H9 (cell line): Measurements from ENCODE around the gene ADAT1. TPM values are rescaled to one million over a fixed set of nuclear protein-coding genes. Genes with fewer than 3 reads are reported as not detected.
A peak's percentile ranks its signal among the peaks of the same experiment; 100 is the strongest.

ENCODE experiments used
- DNase-seq: peaks from one replicate; pipeline ENCODE4 v3.0.0-alpha.2; 2017
- H2AFZ ChIP-seq: one replicate; pipeline ENCODE4 v1.6.1; 2013; ENCODE audit warnings: mild to moderate bottlenecking, low read length, control low read depth, moderate library complexity
- H2AK5ac ChIP-seq: 2 replicates; pipeline ENCODE4 v1.6.1; 2013; ENCODE audit warnings: low read length, control low read depth, mixed read lengths; ENCODE audit not compliant: insufficient read length
- H2BK120ac ChIP-seq: one replicate; pipeline ENCODE4 v1.6.1; 2013; ENCODE audit warnings: low read depth, mild to moderate bottlenecking, low read length, control low read depth, inconsistent platforms; ENCODE audit not compliant: poor library complexity, severe bottlenecking
- H2BK12ac ChIP-seq: 2 replicates; pipeline ENCODE4 v1.6.1; 2013; ENCODE audit warnings: low read length, control low read depth, mixed read lengths, low read depth; ENCODE audit not compliant: insufficient read length
- H2BK15ac ChIP-seq: 2 replicates; pipeline ENCODE4 v1.6.1; 2013; ENCODE audit warnings: low read depth, low read length, control low read depth
- H2BK20ac ChIP-seq: one replicate; pipeline ENCODE4 v1.6.1; 2013; ENCODE audit warnings: low read depth, mild to moderate bottlenecking, low read length, control low read depth, inconsistent platforms; ENCODE audit not compliant: poor library complexity, severe bottlenecking
- H2BK5ac ChIP-seq: 2 replicates; pipeline ENCODE4 v1.6.1; 2013; ENCODE audit warnings: low read length, control low read depth, mixed read lengths; ENCODE audit not compliant: insufficient read length
- H3K14ac ChIP-seq: 2 replicates; pipeline ENCODE4 v1.6.1; 2013; ENCODE audit warnings: low read length, control low read depth; ENCODE audit not compliant: insufficient read depth
- H3K18ac ChIP-seq: 2 replicates; pipeline ENCODE4 v1.6.1; 2013; ENCODE audit warnings: low read depth, mild to moderate bottlenecking, mixed read lengths, low read length, control low read depth; ENCODE audit not compliant: insufficient read length
- H3K23ac ChIP-seq: 2 replicates; pipeline ENCODE4 v1.6.1; 2013; ENCODE audit warnings: low read length, control low read depth, mixed read lengths, low read depth; ENCODE audit not compliant: insufficient read length
- H3K23me2 ChIP-seq: 2 replicates; pipeline ENCODE4 v1.6.1; 2013; ENCODE audit warnings: low read depth, mild to moderate bottlenecking, mixed read lengths, low read length, control low read depth; ENCODE audit not compliant: insufficient read length, poor library complexity, severe bottlenecking
- H3K27ac ChIP-seq: 2 replicates; pipeline ENCODE4 v1.5.1; 2013; ENCODE audit warnings: low read length, control low read depth, mixed read lengths, low read depth; ENCODE audit not compliant: insufficient read length
- H3K27me3 ChIP-seq: 2 replicates; pipeline ENCODE4 v1.6.1; 2013; ENCODE audit warnings: low read length, control low read depth, inconsistent platforms; ENCODE audit not compliant: insufficient read depth
- H3K4ac ChIP-seq: 2 replicates; pipeline ENCODE4 v1.6.1; 2013; ENCODE audit warnings: low read depth, mild to moderate bottlenecking, control low read depth, inconsistent platforms, low read length, moderate library complexity
- H3K4me1 ChIP-seq: 2 replicates; pipeline ENCODE4 v1.6.1; 2013; ENCODE audit warnings: low read length, control low read depth, inconsistent platforms; ENCODE audit not compliant: insufficient read depth
- H3K4me2 ChIP-seq: 2 replicates; pipeline ENCODE4 v1.6.1; 2013; ENCODE audit warnings: low read length, control low read depth, mixed read lengths; ENCODE audit not compliant: insufficient read length, insufficient read depth
- H3K56ac ChIP-seq: 2 replicates; pipeline ENCODE4 v1.6.1; 2013; ENCODE audit warnings: low read depth, mild to moderate bottlenecking, mixed read lengths, low read length, control low read depth; ENCODE audit not compliant: insufficient read length
- H3K79me1 ChIP-seq: 2 replicates; pipeline ENCODE4 v1.6.1; 2013; ENCODE audit warnings: low read depth, mild to moderate bottlenecking, moderate library complexity, low read length, control low read depth, inconsistent platforms; ENCODE audit not compliant: insufficient read depth, poor library complexity, severe bottlenecking
- H3K79me2 ChIP-seq: 2 replicates; pipeline ENCODE4 v1.6.1; 2013; ENCODE audit warnings: low read length, control low read depth, inconsistent platforms; ENCODE audit not compliant: insufficient read depth
- H3K9ac ChIP-seq: 2 replicates; pipeline ENCODE4 v1.6.1; 2013; ENCODE audit warnings: low read length, control low read depth, mixed read lengths; ENCODE audit not compliant: insufficient read length; ENCODE audit errors: extremely low read depth
- H3K9me3 ChIP-seq: one replicate; pipeline ENCODE4 v1.6.1; 2013; ENCODE audit warnings: low read depth, low read length, inconsistent platforms; ENCODE audit not compliant: control insufficient read depth
- H3T11ph ChIP-seq: one replicate; pipeline ENCODE4 v1.6.1; 2013; ENCODE audit warnings: mild to moderate bottlenecking, low read length, control low read depth, inconsistent platforms
- H4K20me1 ChIP-seq: one replicate; pipeline ENCODE4 v1.6.1; 2013; ENCODE audit not compliant: control insufficient read depth, insufficient read length, insufficient read depth
- H4K5ac ChIP-seq: 2 replicates; pipeline ENCODE4 v1.6.1; 2013; ENCODE audit warnings: low read depth, mild to moderate bottlenecking, mixed read lengths, low read length, control low read depth; ENCODE audit not compliant: insufficient read length
- H4K8ac ChIP-seq: replicated peaks from 2 replicates; pipeline ENCODE4 v1.6.1; 2013; ENCODE audit warnings: low read length, control low read depth, mixed read lengths, low read depth; ENCODE audit not compliant: insufficient read length
- H4K91ac ChIP-seq: 2 replicates; pipeline ENCODE4 v1.6.1; 2013; ENCODE audit warnings: low read depth, mild to moderate bottlenecking, moderate library complexity, mixed read lengths, low read length, control low read depth; ENCODE audit not compliant: insufficient read length
- H3K27ac Mint-ChIP-seq, 3 experiments: 2 replicates in 2 of 3; 3 replicates in 1 of 3; pipeline ENCODE4 v1.8.0; 2020 to 2021; ENCODE audit warnings: mixed read lengths in 3 of 3, mild to moderate bottlenecking in 1 of 3, moderate library complexity in 1 of 3
- H3K27me3 Mint-ChIP-seq: 2 replicates; pipeline ENCODE4 v1.8.0; 2021; ENCODE audit warnings: low read depth, mild to moderate bottlenecking, moderate library complexity, mixed read lengths
- H3K36me3 Mint-ChIP-seq, 3 experiments: 2 replicates in 2 of 3; 3 replicates in 1 of 3; pipeline ENCODE4 v1.8.0; 2020 to 2021; ENCODE audit warnings: low read depth in 3 of 3, mixed read lengths in 3 of 3; ENCODE audit not compliant: insufficient read depth in 1 of 3
- H3K4me1 Mint-ChIP-seq, 2 experiments: 2 replicates each; pipeline ENCODE4 v1.8.0; 2020; ENCODE audit warnings: mixed read lengths in 2 of 2
- H3K4me3 Mint-ChIP-seq, 2 experiments: 2 replicates in 1 of 2; 3 replicates in 1 of 2; pipeline ENCODE4 v1.8.0; 2020 to 2021; ENCODE audit warnings: mild to moderate bottlenecking in 2 of 2, mixed read lengths in 2 of 2, moderate library complexity in 1 of 2
- H3K9me3 Mint-ChIP-seq, 2 experiments: 2 replicates in 1 of 2; 3 replicates in 1 of 2; pipeline ENCODE4 v1.8.0; 2020; ENCODE audit warnings: mild to moderate bottlenecking in 2 of 2, mixed read lengths in 2 of 2, moderate library complexity in 1 of 2
- WGBS: extraction: QIAGEN DNeasy Blood & Tissue Kit; methylation state at CpG from one replicate; pipeline ENCODE4 v1.1.7; 2013; ENCODE audit warnings: missing lambda C conversion rate, low lambda C conversion rate, mixed read lengths; ENCODE audit not compliant: insufficient read length; ENCODE audit errors: extremely low coverage; 5-methylcytosine and 5-hydroxymethylcytosine counted together
- total RNA-seq: library from RNA; stranded (reverse); gene quantifications from 2 replicates; pipeline ENCODE4 v1.2.1, GENCODE V29; 2021
- TF ChIP-seq, protein P1 (sequence below): fragments of 200-600 bp; sonication (generic); conservative IDR thresholded peaks from 3 replicates; pipeline ENCODE4 v1.8.0; 2021; ENCODE audit warnings: antibody characterized with exemption, mild to moderate bottlenecking

Gene ADAT1
- total RNA-seq, 1 experiment from 2014 or later, result 54.2 TPM

- Mint-ChIP-seq H3K4me1 (peaks cover 24 to 28% of the 10 kb centered on the region in 2 experiments), H3K27ac (peak overlapping the region in 2 of 3 experiments; percentile 6 to 17; a peak in 2 of 7 replicates), H3K36me3 (peaks cover 0 to 9% (median 7%) of the 10 kb centered on the region in 3 experiments; a peak in 4 of 7 replicates), H3K9me3 (no peaks in the 10 kb centered on the region), H3K4me3 (no peak overlapping the region), H3K27me3 (no peaks in the 10 kb centered on the region)
- H3K23me2 ChIP-seq, result no peaks in the 10 kb centered on the region
- H2AK5ac ChIP-seq, result no peak overlapping the region
- no peak overlapping the region for H4K8ac ChIP-seq
- no peak overlapping the region for H4K91ac ChIP-seq
- WGBS, result no CpG with 5 or more reads among the region's 4 CpGs
- H3K4ac ChIP-seq, result no peak overlapping the region
- H3K27me3 ChIP-seq, result no peaks in the 10 kb centered on the region
- H3K27ac ChIP-seq, result no peak overlapping the region
- no peak overlapping the region for H3T11ph ChIP-seq
- no peak overlapping the region for H2BK15ac ChIP-seq
- no peak overlapping the region for H3K56ac ChIP-seq
- H4K20me1 ChIP-seq, result no peaks in the 10 kb centered on the region
- no peak overlapping the region for H3K18ac ChIP-seq
- H2BK5ac ChIP-seq, result no peak overlapping the region
- no peak overlapping the region for H3K4me2 ChIP-seq
- H2BK12ac ChIP-seq, result no peak overlapping the region
- no peak for DNase-seq
- no peaks in the 10 kb centered on the region; the same call in 1 of the 2 replicates for H3K79me2 ChIP-seq
- H3K79me1 ChIP-seq, result no peaks in the 10 kb centered on the region
- no peak overlapping the region for H2BK20ac ChIP-seq
- no peak overlapping the region for H3K9ac ChIP-seq
- H2BK120ac ChIP-seq, result no peak overlapping the region
- no peak overlapping the region for H3K14ac ChIP-seq
- H4K5ac ChIP-seq, result no peak overlapping the region
- no peaks in the 10 kb centered on the region for H3K9me3 ChIP-seq
- H3K23ac ChIP-seq, result no peak overlapping the region
- no peak overlapping the region for H2AFZ ChIP-seq
- TF ChIP-seq, protein P1, sequence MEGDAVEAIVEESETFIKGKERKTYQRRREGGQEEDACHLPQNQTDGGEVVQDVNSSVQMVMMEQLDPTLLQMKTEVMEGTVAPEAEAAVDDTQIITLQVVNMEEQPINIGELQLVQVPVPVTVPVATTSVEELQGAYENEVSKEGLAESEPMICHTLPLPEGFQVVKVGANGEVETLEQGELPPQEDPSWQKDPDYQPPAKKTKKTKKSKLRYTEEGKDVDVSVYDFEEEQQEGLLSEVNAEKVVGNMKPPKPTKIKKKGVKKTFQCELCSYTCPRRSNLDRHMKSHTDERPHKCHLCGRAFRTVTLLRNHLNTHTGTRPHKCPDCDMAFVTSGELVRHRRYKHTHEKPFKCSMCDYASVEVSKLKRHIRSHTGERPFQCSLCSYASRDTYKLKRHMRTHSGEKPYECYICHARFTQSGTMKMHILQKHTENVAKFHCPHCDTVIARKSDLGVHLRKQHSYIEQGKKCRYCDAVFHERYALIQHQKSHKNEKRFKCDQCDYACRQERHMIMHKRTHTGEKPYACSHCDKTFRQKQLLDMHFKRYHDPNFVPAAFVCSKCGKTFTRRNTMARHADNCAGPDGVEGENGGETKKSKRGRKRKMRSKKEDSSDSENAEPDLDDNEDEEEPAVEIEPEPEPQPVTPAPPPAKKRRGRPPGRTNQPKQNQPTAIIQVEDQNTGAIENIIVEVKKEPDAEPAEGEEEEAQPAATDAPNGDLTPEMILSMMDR, result no peak
- H3K4me1 ChIP-seq, result no peaks in the 10 kb centered on the region; the same call in 1 of the 2 replicates
Observed at GRCh38 chr16:75588716-75589115, 34.4 kb downstream of the ADAT1 start.
